ENCODE data around the gene GPR180.

The GPR180 gene

GRCh38 chr13:94657167-94657566 lies 55.5 kb downstream of the GPR180 start:
- DNase-seq: no peak

GRCh38 chr13:94658926-94659597 lies 57.4 kb downstream of the GPR180 start:
- no peak for DNase-seq

GRCh38 chr13:94659598-94659946 lies 57.9 kb downstream of the GPR180 start:
- DNase-seq: no peak

- DNase-seq: no peak
These were observed 59.2 kb downstream of the GPR180 start for GRCh38 chr13:94660695-94661326.

- DNase-seq: no peak
These were observed 59.7 kb downstream of the GPR180 start for GRCh38 chr13:94661406-94661805.

GRCh38 chr13:94662274-94662945 lies 60.8 kb downstream of the GPR180 start:
- DNase-seq: no peak

- DNase-seq: no peak
These were observed 63.2 kb downstream of the GPR180 start for GRCh38 chr13:94664889-94665288.

GRCh38 chr13:94666065-94666464 lies 64.4 kb downstream of the GPR180 start:
- DNase-seq: no peak

GRCh38 chr13:94667190-94667589 lies 65.5 kb downstream of the GPR180 start:
- no peak for DNase-seq

- no peak for DNase-seq
These were observed 70.7 kb downstream of the GPR180 start for GRCh38 chr13:94672400-94672799.

GRCh38 chr13:94673851-94674250 lies 72.2 kb downstream of the GPR180 start:
- DNase-seq: no peak

GRCh38 chr13:94674609-94675348 lies 73.1 kb downstream of the GPR180 start:
- DNase-seq: peak; percentile 81

GRCh38 chr13:94677799-94678198 lies 76.1 kb downstream of the GPR180 start:
- DNase-seq: no peak

- no peak for DNase-seq
These were observed 77.2 kb downstream of the GPR180 start for GRCh38 chr13:94678845-94679244.

GRCh38 chr13:94679614-94680013 lies 78.0 kb downstream of the GPR180 start:
- DNase-seq: no peak

GRCh38 chr13:94682229-94682628 lies 80.6 kb downstream of the GPR180 start:
- DNase-seq: no peak

GRCh38 chr13:94683409-94683808 lies 81.8 kb downstream of the GPR180 start:
- DNase-seq: no peak

Measured in stimulated activated CD8-positive, alpha-beta memory T cell treated with anti-CD3 and anti-CD28 coated beads, Interleukin-4, amount 100 ng/mL, for 48 hours (primary cell).